WTC11 (cell line): ENCODE data around the gene FBXO21.

Experiments
- ATF3 ChIP-seq: sonication (generic); formaldehyde crosslinking; conservative IDR thresholded peaks from 2 replicates; pipeline ENCODE4 v1.8.1; 2022; ENCODE audit warnings: mild to moderate bottlenecking, missing genetic modification reagents
- ATF6 ChIP-seq: sonication (generic); formaldehyde crosslinking; IDR thresholded peaks from 2 replicates; pipeline ENCODE4 v1.8.1; 2023; ENCODE audit warnings: mild to moderate bottlenecking, missing genetic modification reagents
- CREB1 ChIP-seq: sonication (generic); formaldehyde crosslinking; IDR thresholded peaks from 2 replicates; pipeline ENCODE4 v1.8.0; 2023; ENCODE audit warnings: mild to moderate bottlenecking, missing genetic modification reagents
- CTCF ChIP-seq: fragments of 200-600 bp; IDR thresholded peaks from 2 replicates; pipeline ENCODE4 v1.8.0; 2022; ENCODE audit warnings: antibody characterized with exemption
- EMX1 ChIP-seq: fragments of 250-450 bp; sonication (Bioruptor Pico); IDR thresholded peaks from 2 replicates; pipeline ENCODE4 v1.8.0; 2021; ENCODE audit warnings: mild to moderate bottlenecking
- JUN ChIP-seq: sonication (generic); formaldehyde crosslinking; IDR thresholded peaks from 2 replicates; pipeline ENCODE4 v1.8.0; 2023; ENCODE audit warnings: mild to moderate bottlenecking, missing genetic modification reagents
- NFE2L1 ChIP-seq: sonication (generic); formaldehyde crosslinking; IDR thresholded peaks from 2 replicates; pipeline ENCODE4 v1.8.1; 2023; ENCODE audit warnings: missing genetic modification reagents
- NFYB ChIP-seq: sonication (generic); formaldehyde crosslinking; conservative IDR thresholded peaks from 2 replicates; pipeline ENCODE4 v1.8.0; 2022; ENCODE audit warnings: low read depth, missing genetic modification reagents
- RELA ChIP-seq: sonication (generic); formaldehyde crosslinking; IDR thresholded peaks from 2 replicates; pipeline ENCODE4 v1.8.1; 2022; ENCODE audit warnings: missing genetic modification reagents, mild to moderate bottlenecking, borderline replicate concordance
- SMAD3 ChIP-seq: sonication (generic); formaldehyde crosslinking; IDR thresholded peaks from 2 replicates; pipeline ENCODE4 v1.8.0; 2022; ENCODE audit warnings: missing genetic modification reagents, mild to moderate bottlenecking, borderline replicate concordance
- ZBTB43 ChIP-seq: sonication (generic); formaldehyde crosslinking; IDR thresholded peaks from 2 replicates; pipeline ENCODE4 v1.8.1; 2023; ENCODE audit warnings: mild to moderate bottlenecking, missing genetic modification reagents
- ZNF281 ChIP-seq: sonication (generic); formaldehyde crosslinking; IDR thresholded peaks from 2 replicates; pipeline ENCODE4 v1.8.0; 2023; ENCODE audit warnings: mild to moderate bottlenecking, missing genetic modification reagents
- TF ChIP-seq, protein P1 (sequence below): sonication (generic); formaldehyde crosslinking; IDR thresholded peaks from 2 replicates; pipeline ENCODE4 v1.8.1; 2022; ENCODE audit warnings: mild to moderate bottlenecking, missing genetic modification reagents, moderate library complexity, borderline replicate concordance

DNA sequence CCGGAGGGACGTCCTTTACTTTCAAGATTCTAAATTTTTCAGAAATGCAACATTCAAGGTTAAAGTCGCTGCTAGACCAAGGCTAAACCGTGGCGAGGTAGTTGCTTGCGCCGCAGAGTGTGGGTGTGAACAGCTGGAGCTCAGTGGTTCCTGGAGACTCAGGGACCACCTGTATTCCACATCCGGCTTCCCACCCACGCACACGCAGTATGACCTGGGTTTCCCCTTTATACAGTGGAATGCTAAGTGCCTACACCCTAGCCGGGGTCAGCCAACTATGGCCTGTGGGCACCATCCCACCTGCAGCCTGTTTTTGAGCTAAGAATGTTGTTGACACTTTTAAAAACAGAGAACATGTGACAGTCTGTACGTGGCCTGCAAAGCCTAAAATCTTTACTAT, 48.2 kb downstream of the FBXO21 start:
- TF ChIP-seq CREB1 (CRISPR knock-in tag) (no peak), NFYB (CRISPR knock-in tag) (no peak), CTCF (no peak), ATF6 (CRISPR knock-in tag) (no peak), NFE2L1 (CRISPR knock-in tag) (no peak), ZNF281 (CRISPR knock-in tag) (no peak), RELA (CRISPR knock-in tag) (no peak), JUN (CRISPR knock-in tag) (no peak), ATF3 (CRISPR knock-in tag) (no peak), EMX1 (no peak), ZBTB43 (CRISPR knock-in tag) (no peak), SMAD3 (CRISPR knock-in tag) (no peak)
- TF ChIP-seq, protein P1, sequence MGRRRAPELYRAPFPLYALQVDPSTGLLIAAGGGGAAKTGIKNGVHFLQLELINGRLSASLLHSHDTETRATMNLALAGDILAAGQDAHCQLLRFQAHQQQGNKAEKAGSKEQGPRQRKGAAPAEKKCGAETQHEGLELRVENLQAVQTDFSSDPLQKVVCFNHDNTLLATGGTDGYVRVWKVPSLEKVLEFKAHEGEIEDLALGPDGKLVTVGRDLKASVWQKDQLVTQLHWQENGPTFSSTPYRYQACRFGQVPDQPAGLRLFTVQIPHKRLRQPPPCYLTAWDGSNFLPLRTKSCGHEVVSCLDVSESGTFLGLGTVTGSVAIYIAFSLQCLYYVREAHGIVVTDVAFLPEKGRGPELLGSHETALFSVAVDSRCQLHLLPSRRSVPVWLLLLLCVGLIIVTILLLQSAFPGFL (CRISPR knock-in tag) = no peak
